Activated naive CD4-positive, alpha-beta T cell treated with anti-CD3 and anti-CD28 coated beads, Interleukin-2, amount 50 U/mL, for 72 hours (primary cell): ENCODE measurements around the gene LDAF1. TPM values are rescaled to one million over a fixed set of nuclear protein-coding genes. Genes with fewer than 3 reads are reported as not detected.

Experiments used
- total RNA-seq, 2 donors: library from RNA; stranded (reverse); gene quantifications; one replicate each; pipeline ENCODE4 v1.2.3, GENCODE V29; 2022

LDAF1 gene
- total RNA-seq, 2 donors from 2014 or later = 15.3 to 33.6 TPM

Other genes with a start within 250 kb of the LDAF1 start
- not detected for gene DNAH3, start 7.8 kb upstream of the LDAF1 start, total RNA-seq
- not detected for gene ZP2, start 52.9 kb downstream of the LDAF1 start, total RNA-seq
- not detected for gene ANKS4B, start 75.0 kb downstream of the LDAF1 start, total RNA-seq
- gene CRYM, start 119.6 kb downstream of the LDAF1 start, total RNA-seq = not detected